SK-N-SH (cell line): Measurements from ENCODE around the gene WASF2.

Experiments used
- CTCF ChIP-seq: fragments of 200-600 bp; sonication (generic); IDR thresholded peaks from 2 replicates; pipeline ENCODE4 v1.6.1; 2017; ENCODE audit warnings: antibody characterized with exemption, mild to moderate bottlenecking, moderate library complexity
- EZH2phosphoT487 ChIP-seq: fragments of 200-600 bp; sonication (generic); IDR thresholded peaks from 2 replicates; pipeline ENCODE4 v1.6.1; 2017; ENCODE audit warnings: low read depth, mixed run types, mild to moderate bottlenecking, antibody characterized with exemption, moderate library complexity, borderline replicate concordance
- NFIC ChIP-seq: IDR thresholded peaks from 2 replicates; pipeline ENCODE4 v1.4.0; 2012; ENCODE audit warnings: borderline replicate concordance
- NRF1 ChIP-seq: IDR thresholded peaks from 2 replicates; pipeline ENCODE4 v1.6.1; 2012; ENCODE audit warnings: low read depth, mild to moderate bottlenecking, low read length
- POLR2AphosphoS5 ChIP-seq: IDR thresholded peaks from 2 replicates; pipeline ENCODE4 v1.6.1; 2012; ENCODE audit warnings: low read depth, low read length
- RFX5 ChIP-seq: IDR thresholded peaks from 2 replicates; pipeline ENCODE4 v1.6.1; 2012; ENCODE audit warnings: mild to moderate bottlenecking, improper control_type of control experiment, low read length
- SMC3 ChIP-seq: IDR thresholded peaks from 2 replicates; pipeline ENCODE4 v1.6.1; 2012; ENCODE audit warnings: low read depth, low read length, improper control_type of control experiment
- TF ChIP-seq, protein P1 (sequence below): IDR thresholded peaks from 2 replicates; pipeline ENCODE4 v1.4.0; 2012; ENCODE audit warnings: low read depth, borderline replicate concordance

- TF ChIP-seq NRF1, result no peak
- peak; percentile 18; the same call in 1 of the 2 replicates for TF ChIP-seq POLR2AphosphoS5
- no peak for TF ChIP-seq SMC3
- TF ChIP-seq NFIC, result no peak
- TF ChIP-seq CTCF, result no peak
- TF ChIP-seq RFX5, result no peak
- no peak for TF ChIP-seq EZH2phosphoT487
- TF ChIP-seq, protein P1, sequence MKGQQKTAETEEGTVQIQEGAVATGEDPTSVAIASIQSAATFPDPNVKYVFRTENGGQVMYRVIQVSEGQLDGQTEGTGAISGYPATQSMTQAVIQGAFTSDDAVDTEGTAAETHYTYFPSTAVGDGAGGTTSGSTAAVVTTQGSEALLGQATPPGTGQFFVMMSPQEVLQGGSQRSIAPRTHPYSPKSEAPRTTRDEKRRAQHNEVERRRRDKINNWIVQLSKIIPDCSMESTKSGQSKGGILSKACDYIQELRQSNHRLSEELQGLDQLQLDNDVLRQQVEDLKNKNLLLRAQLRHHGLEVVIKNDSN, result no peak
Observed at GRCh38 chr1:27400082-27400962, 89.6 kb downstream of the WASF2 start.
